ENCODE data around the gene PDXK.
A peak's percentile ranks its signal among the peaks of the same experiment; 100 is the strongest.

PDXK gene

GRCh38 chr21:43775795-43776430, 57.0 kb downstream of the PDXK start, which contains the start of gene CSTB:
CSTB (minus strand) TSS chr21:43776308; CDS start chr21:43776269, 39 bp downstream.
- no peak for TF ChIP-seq CTCF (IDR thresholded peaks at IDR 0.05; ENCODE audit: low read depth, low read length)
- peak within 1 kb of the TSS; percentile 71 for H3K4me3 ChIP-seq (ENCODE audit: low read depth, low read length)
- DNase-seq (ENCODE audit: low read depth, low spot score) = peak; percentile 59
- in situ Hi-C loops (cut with HindIII; ENCODE audit: low sequenced_read_pairs) = no loop called here

DNA sequence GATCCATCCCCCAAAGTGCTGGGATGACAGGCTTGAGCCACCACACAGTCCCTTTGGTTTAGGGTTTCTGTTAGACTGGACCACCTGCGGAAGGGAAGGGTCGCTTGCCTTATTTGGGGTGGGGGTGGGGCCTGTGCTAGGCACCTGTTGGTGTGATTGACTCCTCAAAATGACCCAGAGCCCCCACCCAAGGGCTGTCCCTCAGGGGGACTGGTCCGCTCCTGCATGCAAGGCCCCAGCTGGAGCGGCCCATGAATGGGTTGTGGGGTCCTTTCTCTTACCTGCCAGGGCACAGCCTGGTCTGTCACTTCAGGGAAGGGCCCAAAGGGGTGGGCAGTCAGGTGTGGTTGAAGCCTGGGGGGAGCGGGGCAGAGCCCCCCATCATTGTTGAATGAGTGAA, 59.0 kb downstream of the PDXK start:
- in situ Hi-C loops (cut with HindIII; ENCODE audit: low sequenced_read_pairs) = no loop called here
- no peak for TF ChIP-seq CTCF (IDR thresholded peaks at IDR 0.05; ENCODE audit: low read depth, low read length)
- H3K4me3 ChIP-seq (ENCODE audit: low read depth, low read length) = no peak overlapping the region
- DNase-seq (ENCODE audit: low read depth, low spot score) = no peak

GRCh38 chr21:43778469-43779335, 59.8 kb downstream of the PDXK start:
- peak; percentile 53 for DNase-seq (ENCODE audit: low read depth, low spot score)
- no peak for TF ChIP-seq CTCF (IDR thresholded peaks at IDR 0.05; ENCODE audit: low read depth, low read length)
- no peak overlapping the region for H3K4me3 ChIP-seq (ENCODE audit: low read depth, low read length)
- in situ Hi-C loops (cut with HindIII; ENCODE audit: low sequenced_read_pairs) = no loop called here

GRCh38 chr21:43779660-43780059, 60.7 kb downstream of the PDXK start:
- no peak overlapping the region for H3K4me3 ChIP-seq (ENCODE audit: low read depth, low read length)
- in situ Hi-C loops (cut with HindIII; ENCODE audit: low sequenced_read_pairs) = no loop called here
- TF ChIP-seq CTCF (IDR thresholded peaks at IDR 0.05; ENCODE audit: low read depth, low read length) = no peak
- no peak for DNase-seq (ENCODE audit: low read depth, low spot score)

- no peak for DNase-seq (ENCODE audit: low read depth, low spot score)
- no peak for TF ChIP-seq CTCF (IDR thresholded peaks at IDR 0.05; ENCODE audit: low read depth, low read length)
- H3K4me3 ChIP-seq (ENCODE audit: low read depth, low read length) = no peak overlapping the region
- in situ Hi-C loops (cut with HindIII; ENCODE audit: low sequenced_read_pairs) = no loop called here
Measured at GRCh38 chr21:43781846-43782245, 62.9 kb downstream of the PDXK start.

DNA sequence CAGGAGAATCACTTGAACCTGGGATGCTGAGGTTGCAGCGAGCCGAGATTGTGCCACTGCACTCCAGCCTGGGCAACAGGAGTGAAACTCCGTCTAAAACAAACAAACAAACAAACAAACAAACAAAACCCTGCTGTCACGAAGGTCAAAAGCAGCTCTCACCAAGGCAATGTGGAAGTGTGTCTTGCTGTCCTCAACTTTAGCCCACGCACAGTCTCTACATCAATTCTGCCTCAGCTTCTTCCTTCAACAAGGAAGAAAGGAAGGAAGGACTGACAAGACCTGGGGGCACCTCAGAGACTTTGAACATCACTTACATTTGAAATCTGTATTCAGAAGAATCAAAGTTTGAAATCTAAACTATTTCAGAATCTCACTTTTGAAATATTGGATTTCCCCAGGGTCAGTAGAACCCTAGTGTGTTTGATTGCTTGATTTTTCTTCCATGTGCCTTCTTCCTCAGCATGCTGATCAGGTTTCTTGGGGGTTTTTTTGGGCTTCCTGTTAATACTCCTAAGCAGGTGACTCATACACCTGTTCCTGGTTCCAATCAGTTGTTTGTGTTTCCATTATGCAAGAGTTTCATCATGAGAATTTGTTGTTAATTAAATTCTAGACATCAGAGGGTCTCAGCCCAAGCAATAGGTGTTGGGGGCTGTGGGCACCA, 63.6 kb downstream of the PDXK start:
- H3K4me3 ChIP-seq (ENCODE audit: low read depth, low read length) = no peak overlapping the region
- in situ Hi-C loops (cut with HindIII; ENCODE audit: low sequenced_read_pairs) = no loop called here
- DNase-seq (ENCODE audit: low read depth, low spot score) = no peak
- TF ChIP-seq CTCF (IDR thresholded peaks at IDR 0.05; ENCODE audit: low read depth, low read length) = no peak

All from astrocyte of the spinal cord (primary cell).